Left kidney (tissue), 8 donors: ENCODE results near the gene TYR. TPM values are rescaled to one million over a fixed set of nuclear protein-coding genes. Genes with fewer than 3 reads are reported as not detected.
"Not testable (repeated sequence)": the region's sequence is repeated elsewhere in the genome, so short reads cannot be mapped to it uniquely, and the experiment has no call there.

Experiments used
- DNase-seq: peaks from one replicate; pipeline ENCODE4 v3.0.0-alpha.2; 2013
- long read RNA-seq, 8 donors: transcript quantifications; one replicate each; lab custom pipeline, GENCODE V29; 2026
- polyA plus RNA-seq: library from polyadenylated mRNA; unstranded; fragments of 120-200 nt; gene quantifications from one replicate; pipeline ENCODE4 v1.2.1, GENCODE V29; 2013; ENCODE audit not compliant: insufficient read length

TYR gene
- 0.08 TPM for polyA plus RNA-seq
- long read RNA-seq, donor 1, result 0 reads
- long read RNA-seq, donor 2, result 0 reads
- long read RNA-seq, donor 3, result 0 reads
- long read RNA-seq, donor 4, result 0 reads
- long read RNA-seq, donor 5, result 0 reads
- long read RNA-seq, donor 6, result 0 reads
- long read RNA-seq, donor 7, result 0 reads
- long read RNA-seq, donor 8, result 0 reads

DNA sequence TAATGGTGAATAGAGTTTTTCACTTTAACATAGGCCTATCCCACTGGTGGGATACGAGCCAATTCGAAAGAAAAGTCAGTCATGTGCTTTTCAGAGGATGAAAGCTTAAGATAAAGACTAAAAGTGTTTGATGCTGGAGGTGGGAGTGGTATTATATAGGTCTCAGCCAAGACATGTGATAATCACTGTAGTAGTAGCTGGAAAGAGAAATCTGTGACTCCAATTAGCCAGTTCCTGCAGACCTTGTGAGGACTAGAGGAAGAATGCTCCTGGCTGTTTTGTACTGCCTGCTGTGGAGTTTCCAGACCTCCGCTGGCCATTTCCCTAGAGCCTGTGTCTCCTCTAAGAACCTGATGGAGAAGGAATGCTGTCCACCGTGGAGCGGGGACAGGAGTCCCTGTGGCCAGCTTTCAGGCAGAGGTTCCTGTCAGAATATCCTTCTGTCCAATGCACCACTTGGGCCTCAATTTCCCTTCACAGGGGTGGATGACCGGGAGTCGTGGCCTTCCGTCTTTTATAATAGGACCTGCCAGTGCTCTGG, at the start of gene TYR:
TSS of gene TYR (plus strand) at position 185 of the 541 bp plus-strand sequence. CDS start at position 264, 79 bp downstream.
- no peak for DNase-seq

DNA sequence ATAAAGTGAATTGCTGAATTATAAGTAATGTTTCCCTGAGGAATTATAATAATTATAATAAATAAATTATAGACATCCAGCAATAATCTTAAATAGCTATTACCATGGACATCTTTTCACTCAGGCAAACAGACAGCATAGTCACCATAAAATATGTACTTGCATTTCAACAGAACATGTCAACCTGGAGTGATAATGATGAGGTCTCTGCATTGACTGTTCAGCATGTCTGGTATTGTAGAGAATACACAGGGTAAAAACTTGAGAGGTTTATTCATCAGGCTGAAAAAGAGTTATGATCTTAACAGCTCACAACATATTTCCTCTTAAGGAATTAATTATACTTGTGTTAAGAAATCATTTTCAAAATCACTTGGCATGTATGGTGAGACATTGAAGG, 41.1 kb upstream of the TYR start:
- no peak for DNase-seq

DNA sequence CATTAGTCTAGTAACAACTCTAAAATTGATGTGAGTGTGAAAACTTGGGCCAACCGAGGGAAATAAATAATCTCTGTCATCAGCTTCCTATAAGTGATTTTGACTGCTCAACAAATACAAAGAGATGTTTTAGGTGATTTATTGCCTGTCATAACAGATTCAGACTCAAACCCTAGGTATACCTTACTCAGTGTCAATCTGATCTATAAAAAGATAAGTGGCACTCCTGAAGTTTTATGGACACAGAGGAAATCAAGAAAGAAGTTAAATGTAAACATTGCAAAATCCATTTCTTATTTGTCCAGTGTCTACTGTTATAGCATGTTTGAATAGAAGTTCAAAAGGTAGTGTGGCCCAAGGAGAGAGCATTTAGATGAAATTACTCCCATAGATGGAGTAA, 30.4 kb upstream of the TYR start:
- no peak for DNase-seq

DNA sequence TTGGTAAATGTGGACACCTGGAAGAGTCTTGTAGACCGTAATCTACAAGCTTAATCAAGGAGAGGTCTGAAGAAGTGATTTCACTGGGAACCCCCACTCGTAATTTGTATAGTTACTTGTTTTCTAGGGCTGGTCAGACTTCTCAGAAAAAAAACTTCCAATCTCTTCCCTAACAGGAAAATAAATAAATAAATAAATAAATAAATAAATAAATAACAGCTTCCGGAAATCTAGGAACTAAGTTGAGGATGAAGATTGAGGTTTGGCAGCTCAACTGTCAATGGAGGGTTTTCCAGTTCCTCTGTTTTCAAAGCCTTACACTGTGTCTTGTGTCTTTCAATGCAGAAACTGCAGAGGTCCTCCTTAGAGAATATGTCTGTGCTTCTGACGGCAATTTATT, 17.7 kb upstream of the TYR start:
- DNase-seq, result no peak

DNA sequence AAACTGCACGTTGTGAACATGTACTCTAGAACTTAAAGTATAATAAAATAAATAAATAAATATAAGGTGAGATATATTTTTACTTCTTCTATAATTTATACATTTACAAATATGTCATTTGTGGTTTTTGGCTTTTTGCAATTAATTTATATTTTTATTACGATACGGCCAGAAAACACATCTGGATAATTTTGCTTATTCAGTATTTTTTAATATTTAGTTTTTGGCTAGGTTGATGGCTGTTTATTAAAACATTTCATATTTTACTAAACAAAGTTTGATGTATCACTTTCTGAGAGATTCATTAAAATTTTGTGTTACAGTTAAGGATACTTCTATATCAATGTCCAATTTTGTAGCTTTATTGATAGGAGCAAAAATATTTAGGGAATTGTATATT, 15.7 kb upstream of the TYR start:
- no peak for DNase-seq

DNA sequence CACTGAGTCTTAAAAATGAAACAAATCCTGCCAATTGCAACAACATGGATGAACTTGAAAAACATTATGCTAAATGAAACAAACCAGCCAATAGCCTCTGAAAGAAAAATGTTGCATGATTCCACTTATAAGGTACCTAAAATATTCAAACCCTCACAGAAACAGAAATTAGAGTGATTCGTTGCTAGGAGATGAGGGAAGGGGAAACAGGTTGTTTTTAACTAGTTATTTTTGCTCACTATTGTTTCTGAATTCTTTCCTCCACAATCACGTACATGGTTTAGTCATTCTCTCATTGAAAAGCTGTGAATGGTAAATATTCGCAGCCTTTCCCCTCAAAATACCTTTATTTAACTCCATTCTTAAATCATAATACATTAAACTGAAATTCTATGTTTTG, 14.0 kb upstream of the TYR start:
- no peak for DNase-seq

DNA sequence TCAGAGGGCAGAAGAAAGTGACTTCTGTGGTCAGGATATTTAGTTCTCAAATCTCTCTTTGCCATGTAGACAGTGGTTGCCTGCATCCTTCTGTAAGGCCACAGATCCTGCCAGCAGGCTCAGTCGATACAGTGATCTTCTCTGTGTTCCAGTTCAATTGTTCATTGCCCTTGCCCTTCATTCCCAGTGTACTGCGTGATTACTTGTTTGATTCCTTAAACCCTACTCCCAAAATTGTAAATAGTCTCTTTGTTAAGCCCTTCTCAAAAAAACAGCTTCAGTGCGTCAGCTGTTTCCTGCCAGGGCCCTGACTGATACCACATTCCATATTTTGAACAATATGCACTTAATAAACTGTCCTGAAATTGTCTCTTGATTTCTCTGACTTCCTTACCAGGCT, 9.3 kb upstream of the TYR start:
- DNase-seq, result no peak

DNA sequence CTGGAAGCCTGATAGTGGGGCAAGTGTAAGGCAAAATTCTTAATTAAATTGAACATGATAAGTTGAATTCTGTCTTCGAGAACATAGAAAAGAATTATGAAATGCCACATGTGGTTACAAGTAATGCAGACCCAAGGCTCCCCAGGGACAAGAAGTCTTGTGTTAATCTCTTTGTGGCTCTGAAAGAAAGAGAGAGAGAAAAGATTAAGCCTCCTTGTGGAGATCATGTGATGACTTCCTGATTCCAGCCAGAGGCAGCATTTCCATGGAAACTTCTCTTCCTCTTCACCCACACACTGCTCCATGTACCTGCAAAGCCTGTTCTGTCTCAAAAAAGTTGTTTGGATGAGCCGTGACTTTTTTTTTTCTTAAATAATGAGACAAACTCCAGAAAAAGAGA, 1.9 kb upstream of the TYR start:
- no peak for DNase-seq

DNA sequence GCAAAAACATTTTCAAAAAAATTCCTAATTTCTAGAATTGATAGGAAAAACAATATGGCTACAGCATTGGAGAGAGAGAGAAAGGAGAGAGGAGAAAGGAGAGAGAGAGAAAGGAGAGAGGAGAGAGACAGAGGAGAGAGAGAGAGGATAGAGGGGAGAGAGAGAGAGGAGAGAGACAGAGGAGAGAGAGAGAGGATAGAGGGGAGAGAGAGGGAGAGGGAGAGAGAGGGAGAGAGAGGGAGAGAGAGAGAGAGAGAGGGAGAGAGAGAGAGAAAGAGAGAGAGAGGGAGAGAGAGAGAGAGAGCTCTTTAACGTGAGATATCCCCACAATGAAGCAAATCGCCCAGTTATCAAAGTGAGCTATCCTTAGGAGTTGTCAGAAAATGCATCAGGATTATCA, 737 bp upstream of the TYR start:
- DNase-seq, result no peak

DNA sequence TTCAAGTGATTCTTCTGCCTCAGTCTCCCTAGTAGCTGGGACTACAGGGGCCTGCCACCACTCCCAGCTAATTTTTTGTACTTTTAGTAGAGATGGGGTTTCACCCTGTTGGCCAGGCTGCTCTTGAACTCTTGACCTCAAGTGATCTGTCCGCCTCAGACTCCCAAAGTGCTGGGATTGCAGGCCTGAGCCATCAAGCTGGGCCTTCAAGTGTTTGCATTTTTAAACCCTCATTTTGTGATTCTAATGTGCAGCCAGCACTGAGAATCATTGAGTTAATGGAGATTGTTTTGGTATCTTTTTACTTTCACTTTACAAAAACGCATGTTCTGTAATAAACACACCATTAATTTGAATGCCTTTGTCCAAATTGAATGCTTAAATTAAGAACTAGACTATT, 3.4 kb downstream of the TYR start:
- DNase-seq, result no peak

DNA sequence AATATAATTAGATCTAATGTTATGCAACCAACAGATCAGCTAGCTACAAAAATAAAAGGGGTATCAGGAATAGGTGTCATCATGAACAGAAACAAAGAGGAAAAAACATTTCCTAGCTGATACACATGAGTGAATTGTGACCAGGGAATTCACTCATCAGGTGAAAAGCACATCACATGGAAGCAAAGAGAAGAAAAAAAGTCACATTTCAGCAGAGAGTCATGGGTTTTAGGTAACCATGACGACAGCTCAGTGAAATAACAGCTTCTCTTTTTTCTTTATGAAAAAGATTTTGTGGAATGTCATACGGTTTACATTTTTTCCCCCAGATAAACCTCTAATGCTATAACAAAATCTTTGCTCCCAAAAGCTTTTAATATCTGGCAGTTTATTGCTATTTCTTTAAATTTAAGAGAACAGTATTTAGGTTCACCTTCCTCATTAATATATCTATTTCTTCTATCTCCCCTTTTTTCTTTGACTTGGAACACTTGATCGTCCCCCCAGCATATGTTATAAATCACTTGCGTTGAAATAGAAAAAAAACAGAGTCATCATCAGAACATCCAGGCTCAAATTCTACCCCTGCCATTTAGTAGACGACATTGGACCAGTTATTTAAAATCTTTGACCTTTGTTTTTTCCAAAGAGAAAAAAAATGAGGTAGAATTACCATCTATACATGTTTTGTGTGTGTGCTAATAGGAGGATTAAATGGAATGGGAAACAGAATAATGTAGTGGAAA, 5.3 kb downstream of the TYR start:
- no peak for DNase-seq

DNA sequence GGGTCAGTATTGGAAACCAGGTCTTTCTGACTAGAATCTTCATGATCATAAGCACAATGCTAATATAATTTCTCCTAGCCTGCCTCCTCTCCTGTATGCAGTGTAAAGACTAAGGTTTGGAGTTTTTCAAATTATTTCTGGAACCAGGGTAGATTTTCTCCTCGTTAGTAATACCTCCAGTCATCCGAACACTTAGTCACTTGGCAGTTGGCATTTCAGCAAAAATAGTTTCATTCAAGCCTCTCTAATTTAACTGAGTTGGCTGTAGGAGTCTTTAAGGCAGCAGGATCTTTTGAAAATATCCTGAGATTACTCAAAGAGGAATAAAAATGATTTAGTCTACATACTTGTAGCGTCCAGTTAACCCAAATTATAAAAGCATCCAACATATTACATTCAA, 6.3 kb downstream of the TYR start:
- no peak for DNase-seq

DNA sequence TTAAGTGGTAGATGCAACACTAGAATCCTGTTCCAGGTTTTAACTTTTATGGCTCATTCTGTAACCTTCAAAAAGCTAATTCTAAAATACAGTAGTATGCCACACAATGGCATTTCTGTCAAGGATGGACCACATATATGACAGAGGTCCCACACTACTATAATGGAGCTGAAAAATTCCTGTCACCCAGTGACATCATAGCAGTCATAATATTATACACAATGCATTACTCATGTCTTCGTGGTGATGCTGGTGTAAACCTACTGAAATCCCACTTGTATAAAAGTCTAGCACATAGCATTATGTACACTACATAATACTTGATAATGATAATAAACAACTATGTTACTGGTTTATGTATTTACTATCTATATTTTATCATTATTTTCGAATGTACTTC, 12.1 kb downstream of the TYR start:
- DNase-seq, result no peak

DNA sequence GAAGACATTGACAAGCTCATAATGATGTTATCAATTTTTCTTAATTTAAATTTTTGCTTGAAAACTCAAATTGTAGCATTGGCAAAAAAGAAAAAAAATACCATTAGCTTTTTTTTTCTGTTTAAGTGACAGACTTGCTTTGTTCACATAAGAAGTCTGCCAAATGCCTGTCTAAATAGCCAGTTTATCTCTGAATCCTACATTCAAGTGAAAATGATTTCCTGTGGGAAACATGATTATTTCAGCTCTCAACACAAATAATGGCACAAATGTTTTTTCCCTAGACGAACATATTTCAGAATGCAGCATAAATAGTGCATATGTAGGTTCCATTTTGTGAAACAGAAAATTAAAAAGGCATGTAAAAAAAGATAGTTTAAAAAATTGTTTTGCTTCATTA, 23.5 kb downstream of the TYR start:
- no peak for DNase-seq

DNA sequence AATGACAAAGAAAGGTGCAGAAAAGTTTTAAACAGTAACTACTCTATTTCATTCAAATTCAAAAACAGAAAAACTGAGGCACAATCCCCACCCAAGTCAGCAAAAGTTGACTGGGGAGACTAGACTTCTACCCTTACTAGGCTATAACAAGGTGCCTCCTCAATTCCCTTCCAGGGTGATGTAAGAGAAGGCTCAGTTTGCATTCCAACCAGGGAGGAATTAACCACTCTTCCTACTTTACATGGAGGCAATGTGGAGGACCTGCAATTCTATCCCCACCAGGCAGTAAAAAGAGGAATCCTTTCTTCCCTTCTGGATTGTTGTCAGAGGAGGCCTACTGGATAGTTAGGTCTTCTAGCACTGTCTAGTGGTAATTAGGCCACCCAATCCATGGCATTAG, 26.1 kb downstream of the TYR start:
- no peak for DNase-seq

DNA sequence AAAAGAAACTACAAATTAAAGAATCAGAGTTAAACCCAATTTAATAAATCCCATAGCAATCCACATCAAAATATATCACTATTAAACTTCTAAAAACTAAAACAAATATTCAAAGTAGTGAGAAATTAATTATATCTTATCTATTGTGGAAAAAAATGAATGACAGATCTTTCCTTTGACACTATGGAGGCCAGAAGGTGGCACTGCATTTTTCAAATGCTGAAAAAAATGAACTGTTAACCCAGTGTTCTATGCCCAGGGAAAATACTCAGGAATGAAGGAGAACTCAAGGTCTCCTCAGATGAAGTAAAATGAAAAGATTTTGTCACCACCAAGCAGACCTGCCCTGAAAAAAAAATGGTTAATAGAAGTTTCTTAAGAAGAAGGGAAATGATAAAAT, 27.7 kb downstream of the TYR start:
- DNase-seq, result no peak

DNA sequence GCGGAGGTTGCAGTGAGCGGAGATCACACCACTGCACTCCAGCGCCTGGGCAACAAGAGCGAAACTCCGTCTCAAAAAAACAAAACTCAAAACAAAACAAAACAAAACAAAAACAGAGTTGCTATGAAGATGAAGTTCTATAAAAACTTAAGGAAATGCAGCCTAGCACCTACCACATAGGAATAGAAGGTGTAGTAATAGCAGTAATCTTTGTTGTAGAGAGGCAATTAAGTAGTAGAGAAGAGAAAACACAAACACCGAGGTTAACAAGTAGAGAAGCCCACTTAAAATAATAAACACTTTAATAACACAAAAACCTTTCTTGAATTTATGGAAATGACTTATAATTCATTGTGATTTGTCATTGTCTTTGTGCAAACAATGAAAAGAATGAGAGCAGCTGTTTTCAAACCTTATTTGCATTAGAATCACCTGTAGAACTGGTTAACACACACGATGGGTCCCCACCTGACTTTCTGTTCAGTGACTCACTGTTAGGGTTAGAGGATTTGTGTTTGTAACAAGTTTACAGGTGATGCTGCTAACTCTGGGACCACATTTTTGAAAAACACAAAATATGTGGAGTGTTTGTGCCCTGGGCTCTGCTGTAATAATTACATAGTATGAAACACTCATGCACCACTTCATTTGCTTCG, 43.1 kb downstream of the TYR start:
- no peak for DNase-seq

DNA sequence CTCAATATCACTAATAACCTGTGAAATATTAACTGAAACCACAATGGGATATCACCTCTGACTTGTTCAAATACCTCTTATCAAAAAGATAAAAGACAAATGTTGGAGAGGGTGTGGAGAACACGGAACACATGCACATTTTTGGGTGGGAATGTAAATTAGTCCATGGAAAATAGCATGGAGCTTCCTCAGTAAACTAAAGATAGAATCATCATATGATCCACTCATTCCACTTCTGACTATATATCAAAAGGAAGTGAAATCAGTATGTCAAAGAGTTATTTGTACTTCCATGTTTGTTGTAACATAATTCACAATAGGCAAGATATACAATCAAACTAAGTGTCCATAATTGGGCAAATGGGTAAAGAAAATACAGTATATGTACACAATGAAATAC, 57.4 kb downstream of the TYR start:
- DNase-seq, result no peak

DNA sequence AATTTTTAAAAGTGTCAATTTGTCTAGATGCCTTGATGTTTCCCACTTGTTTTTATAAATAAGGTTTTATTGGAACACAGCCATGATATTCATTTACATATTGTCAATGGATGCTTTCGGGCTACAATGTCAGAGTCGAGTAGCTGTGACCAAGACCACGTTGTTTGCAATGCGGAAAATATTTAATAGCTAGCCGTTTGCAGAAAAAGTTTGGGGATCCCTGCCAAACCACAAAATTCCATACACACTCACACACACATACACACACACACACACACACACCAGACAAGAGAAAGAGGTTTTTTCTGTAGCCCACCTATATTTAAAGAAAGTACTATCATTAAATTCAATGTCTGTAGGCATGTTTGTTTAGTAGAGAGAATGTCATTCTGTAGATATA, 58.3 kb downstream of the TYR start:
- DNase-seq, result no peak

DNA sequence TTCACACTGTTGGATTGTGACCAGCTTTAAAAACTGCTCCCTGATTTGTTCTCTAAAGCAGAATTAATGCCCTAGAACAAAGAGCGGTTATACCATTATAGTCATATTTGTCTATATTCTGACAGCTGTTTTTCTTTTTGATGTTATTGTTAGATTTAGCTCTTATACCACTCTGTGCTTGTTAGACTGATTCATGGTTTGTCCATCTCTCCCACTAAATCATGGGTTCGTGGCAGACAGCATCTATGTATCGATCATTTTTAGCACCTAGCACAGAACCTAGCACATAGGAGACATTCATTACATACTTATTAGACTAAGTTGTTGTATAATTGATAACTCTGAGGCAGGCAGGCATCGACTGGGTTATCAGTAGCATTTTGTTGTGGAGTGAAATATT, 69.3 kb downstream of the TYR start:
- not testable (repeated sequence) for DNase-seq

DNA sequence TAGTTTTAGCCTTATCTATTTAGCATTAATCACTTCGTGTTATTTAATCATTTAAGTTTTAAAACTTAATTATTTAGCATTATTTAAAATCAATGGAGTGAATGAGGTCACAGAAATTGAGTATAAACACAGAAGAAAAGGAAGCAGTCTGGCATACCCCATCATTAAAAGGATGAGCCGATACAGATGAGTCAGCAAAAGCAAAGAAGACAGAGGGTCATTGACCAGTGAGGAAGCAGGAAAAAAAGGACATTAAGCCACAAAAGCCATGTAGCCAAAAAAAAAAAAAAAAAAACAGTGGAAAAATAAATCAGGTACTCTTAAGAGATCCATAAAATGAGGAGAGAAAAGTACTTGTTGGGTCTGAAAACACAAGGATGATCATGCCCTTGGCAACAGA, 71.5 kb downstream of the TYR start:
- DNase-seq, result no peak

DNA sequence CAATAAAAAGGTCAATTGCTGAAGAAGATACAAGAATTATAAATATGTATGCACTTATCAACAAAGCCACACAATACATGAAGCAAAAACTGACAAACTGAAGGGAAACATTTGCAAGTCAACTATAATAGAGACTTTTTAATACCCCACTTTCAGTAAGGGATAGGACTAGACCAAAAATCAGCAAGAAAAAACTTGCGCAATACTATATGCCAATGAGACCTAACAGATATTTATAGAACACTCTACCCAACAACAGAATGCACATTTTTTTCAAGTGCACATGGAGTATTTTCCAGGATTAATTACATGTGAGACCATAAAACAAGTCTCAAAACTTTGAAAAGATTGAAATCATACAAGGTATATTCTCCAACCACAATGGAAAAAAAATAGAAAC, 83.8 kb downstream of the TYR start:
- DNase-seq, result not testable (repeated sequence)

DNA sequence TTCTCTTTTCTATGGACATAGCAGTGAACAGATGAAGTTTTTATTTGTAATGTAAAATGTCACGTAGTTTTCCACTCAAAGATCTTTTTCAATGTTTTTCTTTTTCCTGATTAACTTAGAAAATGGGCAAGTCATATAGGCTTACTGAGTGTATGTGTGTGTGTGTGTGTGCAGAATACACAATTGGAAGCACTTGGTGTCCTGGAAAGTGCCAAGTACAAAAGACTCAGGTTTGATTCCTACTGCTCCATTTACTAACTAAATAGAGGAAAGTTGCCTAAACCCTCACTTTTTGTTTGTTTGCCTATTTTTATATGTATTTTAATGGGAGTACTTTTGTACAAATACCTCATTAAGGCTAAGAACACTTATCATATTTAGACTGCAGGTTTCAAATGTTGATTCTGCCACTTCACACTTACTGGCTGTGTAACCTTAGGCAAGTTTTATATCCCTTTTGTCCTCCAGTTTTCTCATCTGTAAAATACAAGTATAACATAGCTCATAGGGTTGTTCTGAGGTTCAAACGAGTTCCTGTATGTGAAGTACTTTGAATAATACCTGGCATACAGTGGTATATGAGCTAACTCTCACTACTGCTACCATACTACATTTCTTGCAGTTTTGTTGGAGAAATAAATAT, 90.1 kb downstream of the TYR start:
- DNase-seq, result no peak
